Measurements from ENCODE around the gene CARD9.

- TF ChIP-seq, protein P1, sequence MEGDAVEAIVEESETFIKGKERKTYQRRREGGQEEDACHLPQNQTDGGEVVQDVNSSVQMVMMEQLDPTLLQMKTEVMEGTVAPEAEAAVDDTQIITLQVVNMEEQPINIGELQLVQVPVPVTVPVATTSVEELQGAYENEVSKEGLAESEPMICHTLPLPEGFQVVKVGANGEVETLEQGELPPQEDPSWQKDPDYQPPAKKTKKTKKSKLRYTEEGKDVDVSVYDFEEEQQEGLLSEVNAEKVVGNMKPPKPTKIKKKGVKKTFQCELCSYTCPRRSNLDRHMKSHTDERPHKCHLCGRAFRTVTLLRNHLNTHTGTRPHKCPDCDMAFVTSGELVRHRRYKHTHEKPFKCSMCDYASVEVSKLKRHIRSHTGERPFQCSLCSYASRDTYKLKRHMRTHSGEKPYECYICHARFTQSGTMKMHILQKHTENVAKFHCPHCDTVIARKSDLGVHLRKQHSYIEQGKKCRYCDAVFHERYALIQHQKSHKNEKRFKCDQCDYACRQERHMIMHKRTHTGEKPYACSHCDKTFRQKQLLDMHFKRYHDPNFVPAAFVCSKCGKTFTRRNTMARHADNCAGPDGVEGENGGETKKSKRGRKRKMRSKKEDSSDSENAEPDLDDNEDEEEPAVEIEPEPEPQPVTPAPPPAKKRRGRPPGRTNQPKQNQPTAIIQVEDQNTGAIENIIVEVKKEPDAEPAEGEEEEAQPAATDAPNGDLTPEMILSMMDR (conservative IDR thresholded peaks at IDR 0.05 in 1 of 2, IDR thresholded peaks at IDR 0.05 in 1 of 2; ENCODE audit: low read depth in 1 of 2, low read length in 2 of 2), result no peak
- no peak for TF ChIP-seq EZH2 (IDR thresholded peaks at IDR 0.05; ENCODE audit: low read length, missing control alignments)
Measured at GRCh38 chr9:136397643-136398042, 24.2 kb upstream of the CARD9 start.

Data from fibroblast of lung (primary cell).